GM12878 (cell line): Measurements from ENCODE around the gene CAVIN2.

Source experiments
- EP300 ChIP-seq, 2 experiments: fragments of 150-350 bp in 1 of 2; IDR thresholded peaks; 2 replicates each; pipeline ENCODE4 v1.6.1; 2011 to 2012; ENCODE audit warnings: low read depth in 2 of 2, low read length in 2 of 2, borderline replicate concordance in 1 of 2, improper control_type of control experiment in 1 of 2, inconsistent platforms in 1 of 2; ENCODE audit not compliant: control insufficient read depth in 1 of 2
- FOXK2 ChIP-seq: fragments of 450-650 bp; IDR thresholded peaks from 2 replicates; pipeline ENCODE4 v1.6.1; 2017; ENCODE audit warnings: mild to moderate bottlenecking, moderate library complexity
- GABPA ChIP-seq: IDR thresholded peaks from 2 replicates; pipeline ENCODE4 v1.6.1; 2014; ENCODE audit warnings: antibody characterized with exemption, low read depth, mild to moderate bottlenecking, inconsistent platforms
- NFYB ChIP-seq: IDR thresholded peaks from 2 replicates; pipeline ENCODE4 v1.6.1; 2011; ENCODE audit warnings: low read depth, mild to moderate bottlenecking, low read length, improper control_type of control experiment, moderate library complexity; ENCODE audit not compliant: insufficient read depth
- POLR2A ChIP-seq: IDR thresholded peaks from 2 replicates; pipeline ENCODE4 v1.6.1; 2011; ENCODE audit warnings: low read depth, mild to moderate bottlenecking, low read length
- POLR2AphosphoS2 ChIP-seq: IDR thresholded peaks from 2 replicates; pipeline ENCODE4 v1.6.1; 2011; ENCODE audit warnings: low read depth, mild to moderate bottlenecking, low read length, improper control_type of control experiment, moderate library complexity
- POLR2AphosphoS5 ChIP-seq: IDR thresholded peaks from 2 replicates; pipeline ENCODE4 v1.6.1; 2011; ENCODE audit warnings: mild to moderate bottlenecking, low read length, inconsistent platforms
- SIN3A ChIP-seq: IDR thresholded peaks from 2 replicates; pipeline ENCODE4 v1.6.1; 2012; ENCODE audit warnings: low read depth, low read length, improper control_type of control experiment
- TF ChIP-seq, protein P1 (sequence below): IDR thresholded peaks from 2 replicates; pipeline ENCODE4 v1.6.1; 2011; ENCODE audit warnings: mild to moderate bottlenecking, low read depth, low read length, moderate library complexity; ENCODE audit not compliant: insufficient replicate concordance
- TF ChIP-seq, protein P2 (sequence below), 3 experiments: IDR thresholded peaks in 2 of 3; conservative IDR thresholded peaks in 1 of 3; 2 replicates each; pipeline ENCODE4 v1.5.1; 2011; ENCODE audit warnings: low read depth in 3 of 3, low read length in 3 of 3, mild to moderate bottlenecking in 3 of 3, control low read depth in 2 of 3, moderate library complexity in 2 of 3, inconsistent platforms in 1 of 3, mixed read lengths in 1 of 3; ENCODE audit not compliant: control insufficient read depth in 2 of 3, insufficient read depth in 1 of 3; ENCODE audit errors: extremely low read depth in 1 of 3
- TF ChIP-seq, protein P3 (sequence below): IDR thresholded peaks from 2 replicates; pipeline ENCODE4 v1.6.1; 2012; ENCODE audit warnings: low read depth, low read length, improper control_type of control experiment

DNA sequence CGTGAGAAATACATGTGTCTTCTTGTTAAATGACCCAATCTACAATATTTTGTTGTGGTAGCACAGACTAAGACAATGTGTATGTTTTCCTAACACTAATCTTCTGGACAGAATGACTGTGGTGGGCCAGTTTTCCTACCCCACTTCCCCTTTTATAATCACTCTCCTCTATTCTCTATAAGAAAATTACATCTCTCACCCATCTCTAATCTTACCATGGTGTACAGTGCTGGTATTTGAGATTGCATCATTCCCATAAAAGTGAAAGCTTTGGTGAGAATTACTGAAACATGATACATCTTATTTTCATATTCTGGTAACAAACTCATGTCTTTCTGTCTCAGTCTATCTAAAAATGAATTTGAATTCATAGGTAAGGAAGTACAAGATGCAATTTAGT is 40.5 kb downstream of the CAVIN2 start:
- TF ChIP-seq, protein P1, sequence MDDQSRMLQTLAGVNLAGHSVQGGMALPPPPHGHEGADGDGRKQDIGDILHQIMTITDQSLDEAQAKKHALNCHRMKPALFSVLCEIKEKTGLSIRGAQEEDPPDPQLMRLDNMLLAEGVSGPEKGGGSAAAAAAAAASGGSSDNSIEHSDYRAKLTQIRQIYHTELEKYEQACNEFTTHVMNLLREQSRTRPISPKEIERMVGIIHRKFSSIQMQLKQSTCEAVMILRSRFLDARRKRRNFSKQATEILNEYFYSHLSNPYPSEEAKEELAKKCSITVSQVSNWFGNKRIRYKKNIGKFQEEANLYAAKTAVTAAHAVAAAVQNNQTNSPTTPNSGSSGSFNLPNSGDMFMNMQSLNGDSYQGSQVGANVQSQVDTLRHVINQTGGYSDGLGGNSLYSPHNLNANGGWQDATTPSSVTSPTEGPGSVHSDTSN = no peak
- TF ChIP-seq, protein P2, sequence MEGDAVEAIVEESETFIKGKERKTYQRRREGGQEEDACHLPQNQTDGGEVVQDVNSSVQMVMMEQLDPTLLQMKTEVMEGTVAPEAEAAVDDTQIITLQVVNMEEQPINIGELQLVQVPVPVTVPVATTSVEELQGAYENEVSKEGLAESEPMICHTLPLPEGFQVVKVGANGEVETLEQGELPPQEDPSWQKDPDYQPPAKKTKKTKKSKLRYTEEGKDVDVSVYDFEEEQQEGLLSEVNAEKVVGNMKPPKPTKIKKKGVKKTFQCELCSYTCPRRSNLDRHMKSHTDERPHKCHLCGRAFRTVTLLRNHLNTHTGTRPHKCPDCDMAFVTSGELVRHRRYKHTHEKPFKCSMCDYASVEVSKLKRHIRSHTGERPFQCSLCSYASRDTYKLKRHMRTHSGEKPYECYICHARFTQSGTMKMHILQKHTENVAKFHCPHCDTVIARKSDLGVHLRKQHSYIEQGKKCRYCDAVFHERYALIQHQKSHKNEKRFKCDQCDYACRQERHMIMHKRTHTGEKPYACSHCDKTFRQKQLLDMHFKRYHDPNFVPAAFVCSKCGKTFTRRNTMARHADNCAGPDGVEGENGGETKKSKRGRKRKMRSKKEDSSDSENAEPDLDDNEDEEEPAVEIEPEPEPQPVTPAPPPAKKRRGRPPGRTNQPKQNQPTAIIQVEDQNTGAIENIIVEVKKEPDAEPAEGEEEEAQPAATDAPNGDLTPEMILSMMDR (IDR thresholded peaks at IDR 0.05 in 2 of 3, conservative IDR thresholded peaks at IDR 0.05 in 1 of 3; ENCODE audit: control insufficient read depth in 2 of 3, extremely low read depth in 1 of 3, insufficient read depth in 1 of 3, low read depth in 3 of 3, low read length in 3 of 3) = no peak
- no peak for TF ChIP-seq EP300 (IDR thresholded peaks at IDR 0.05; ENCODE audit: borderline replicate concordance in 1 of 2, control insufficient read depth in 1 of 2, low read depth in 2 of 2, low read length in 2 of 2)
- no peak for TF ChIP-seq POLR2A
- no peak for TF ChIP-seq POLR2AphosphoS5
- TF ChIP-seq POLR2AphosphoS2 = no peak
- TF ChIP-seq NFYB = no peak
- TF ChIP-seq SIN3A = no peak
- no peak for TF ChIP-seq GABPA
- TF ChIP-seq FOXK2 = no peak
- TF ChIP-seq, protein P3, sequence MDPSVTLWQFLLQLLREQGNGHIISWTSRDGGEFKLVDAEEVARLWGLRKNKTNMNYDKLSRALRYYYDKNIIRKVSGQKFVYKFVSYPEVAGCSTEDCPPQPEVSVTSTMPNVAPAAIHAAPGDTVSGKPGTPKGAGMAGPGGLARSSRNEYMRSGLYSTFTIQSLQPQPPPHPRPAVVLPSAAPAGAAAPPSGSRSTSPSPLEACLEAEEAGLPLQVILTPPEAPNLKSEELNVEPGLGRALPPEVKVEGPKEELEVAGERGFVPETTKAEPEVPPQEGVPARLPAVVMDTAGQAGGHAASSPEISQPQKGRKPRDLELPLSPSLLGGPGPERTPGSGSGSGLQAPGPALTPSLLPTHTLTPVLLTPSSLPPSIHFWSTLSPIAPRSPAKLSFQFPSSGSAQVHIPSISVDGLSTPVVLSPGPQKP = no peak
